HCT116 (cell line): Measurements from ENCODE around the gene SKIC8.

Source experiments
- ATF3 ChIP-seq: IDR thresholded peaks from 2 replicates; pipeline ENCODE4 v1.6.1; 2012
- CTCF ChIP-seq, 3 experiments: fragments of 200-600 bp in 1 of 3; sonication (generic) in 1 of 3; IDR thresholded peaks in 2 of 3; conservative IDR thresholded peaks in 1 of 3; 2 replicates each; pipeline ENCODE4 v1.5.1; 2012 to 2017; ENCODE audit warnings: low read depth in 2 of 3, low read length in 2 of 3, antibody characterized with exemption in 1 of 3, borderline replicate concordance in 1 of 3, control low read depth in 1 of 3, mild to moderate bottlenecking in 1 of 3, mixed read lengths in 1 of 3, mixed run types in 1 of 3, moderate library complexity in 1 of 3; ENCODE audit not compliant: insufficient read depth in 1 of 3
- EZH2 ChIP-seq: fragments of 200-600 bp; sonication (generic); IDR thresholded peaks from 2 replicates; pipeline ENCODE4 v1.6.1; 2017; ENCODE audit warnings: antibody characterized with exemption, mixed run types
- MAX ChIP-seq: IDR thresholded peaks from 2 replicates; pipeline ENCODE4 v1.6.1; 2012
- POLR2A ChIP-seq: IDR thresholded peaks from 2 replicates; pipeline ENCODE4 v1.7.0; 2011; ENCODE audit warnings: borderline replicate concordance; ENCODE audit not compliant: insufficient read depth, insufficient read length; ENCODE audit errors: extremely low read depth
- POLR2AphosphoS5 ChIP-seq: IDR thresholded peaks from 2 replicates; pipeline ENCODE4 v1.6.1; 2011; ENCODE audit warnings: mild to moderate bottlenecking, low read depth, low read length, moderate library complexity
- REST ChIP-seq: IDR thresholded peaks from 2 replicates; pipeline ENCODE4 v1.6.1; 2012; ENCODE audit warnings: low read depth
- TCF7L2 ChIP-seq: IDR thresholded peaks from 2 replicates; pipeline ENCODE4 v1.7.0; 2011; ENCODE audit warnings: borderline replicate concordance, inconsistent platforms; ENCODE audit not compliant: insufficient read depth, insufficient read length; ENCODE audit errors: extremely low read depth

GRCh38 chr15:78313383-78313782 is 14.0 kb upstream of the SKIC8 start:
- TF ChIP-seq CTCF (IDR thresholded peaks at IDR 0.05 in 2 of 3, conservative IDR thresholded peaks at IDR 0.05 in 1 of 3; ENCODE audit: borderline replicate concordance in 1 of 3, insufficient read depth in 1 of 3, low read depth in 2 of 3, low read length in 2 of 3) = no peak
- no peak for TF ChIP-seq TCF7L2
- no peak for TF ChIP-seq REST
- TF ChIP-seq EZH2 = no peak
- TF ChIP-seq POLR2AphosphoS5 = no peak
- no peak for TF ChIP-seq MAX
- no peak for TF ChIP-seq ATF3
- TF ChIP-seq POLR2A = no peak
